ENCODE data around the gene HS6ST2. TPM values are rescaled to one million over a fixed set of nuclear protein-coding genes. Genes with fewer than 3 reads are reported as not detected.

The HS6ST2 gene
- total and polyA plus RNA-seq, 9 of the 15 experiments (the other 6 are each of a cell fraction or from before 2014, with no cell fraction given): not detected

DNA sequence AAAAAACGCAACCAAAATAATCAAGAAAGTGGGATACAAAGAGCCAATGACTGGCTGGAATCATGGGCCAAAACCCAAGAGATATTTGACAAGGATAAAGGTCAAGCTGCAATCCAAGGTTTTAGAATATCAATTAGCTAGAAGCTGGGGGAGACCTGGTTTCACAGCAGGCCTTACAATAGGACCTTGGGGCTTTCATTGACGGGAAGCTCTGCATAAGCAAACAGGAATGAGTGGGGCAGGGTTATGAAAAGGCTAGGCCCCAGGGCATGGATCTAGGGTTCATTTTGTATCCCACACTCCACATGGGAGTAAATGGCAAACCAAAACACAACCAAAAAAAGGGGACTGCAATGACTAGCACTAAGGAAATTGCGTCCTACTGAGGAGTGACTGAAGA lies 215.3 kb downstream of the HS6ST2 start:
- no peaks in the 10 kb centered on the region for H3K79me2 ChIP-seq (ENCODE audit: control insufficient read depth, insufficient read depth, low read length)
- H3K9ac ChIP-seq (ENCODE audit: insufficient read depth in 1 of 2, low read depth in 2 of 2, low read length in 2 of 2): no peak overlapping the region
- in situ Hi-C loops (cut with MboI) (no loop called here), intact Hi-C loops (cut with micrococcal nuclease) (loop anchor here (5.0 kb wide), 2 partner anchors 429 to 929 kb away; no protein-coding TSS in a partner anchor)
- TF ChIP-seq PTTG1 (tag; IDR thresholded peaks at IDR 0.05; ENCODE audit: low read depth): no peak
- TF ChIP-seq CEBPG (CRISPR knock-in tag; IDR thresholded peaks at IDR 0.05): no peak
- TF ChIP-seq CEBPG (tag; conservative IDR thresholded peaks at IDR 0.05 in 1 of 2, IDR thresholded peaks at IDR 0.05 in 1 of 2): no peak
- no peak for TF ChIP-seq ZNF57 (CRISPR knock-in tag; IDR thresholded peaks at IDR 0.05)
- H3K27ac ChIP-seq (ENCODE audit: extremely low read depth, low read depth, low read length): no peak overlapping the region
- no peaks in the 10 kb centered on the region for H4K20me1 ChIP-seq (replicated peaks; ENCODE audit: control insufficient read depth, insufficient read depth, low read length)
- ChIA-PET CTCF (ENCODE audit: low intra/inter-chr PET ratio) (no interaction called here), POLR2A (no interaction called here)
- H3K9me1 ChIP-seq (ENCODE audit: control insufficient read depth, insufficient read depth, low read length): no peaks in the 10 kb centered on the region
- BruUV-seq (replicated peaks): no TSS peak
- no peak overlapping the region for H2AFZ ChIP-seq (ENCODE audit: low read depth, low read length)
- WGBS (ENCODE audit: insufficient coverage, low coverage, missing lambda C conversion rate): 0% methylated on average over 2 of the region's 3 CpGs
- no peak overlapping the region for H3K4me2 ChIP-seq (ENCODE audit: insufficient read depth, low read length)
- H3K4me1 ChIP-seq (replicated peaks in 1 of 2; ENCODE audit: control insufficient read depth in 2 of 2, insufficient read depth in 2 of 2, low read length in 2 of 2): no peaks in the 10 kb centered on the region
- no peak for DNase-seq (ENCODE audit: extremely low read depth in 1 of 4, low spot score in 3 of 4)
- H3K27me3 ChIP-seq (ENCODE audit: control insufficient read depth in 2 of 2, insufficient read depth in 2 of 2, low read length in 2 of 2): no peaks in the 10 kb centered on the region
- no peak for FAIRE-seq
- no peak for ATAC-seq
- no peaks in the 10 kb centered on the region for H3K36me3 ChIP-seq (ENCODE audit: control insufficient read depth, insufficient read depth, low read length)
- no peaks in the 10 kb centered on the region for H3K9me3 ChIP-seq (replicated peaks; ENCODE audit: control insufficient read depth, insufficient read depth, low read depth, low read length)
- no peak overlapping the region for H3K4me3 ChIP-seq

DNA sequence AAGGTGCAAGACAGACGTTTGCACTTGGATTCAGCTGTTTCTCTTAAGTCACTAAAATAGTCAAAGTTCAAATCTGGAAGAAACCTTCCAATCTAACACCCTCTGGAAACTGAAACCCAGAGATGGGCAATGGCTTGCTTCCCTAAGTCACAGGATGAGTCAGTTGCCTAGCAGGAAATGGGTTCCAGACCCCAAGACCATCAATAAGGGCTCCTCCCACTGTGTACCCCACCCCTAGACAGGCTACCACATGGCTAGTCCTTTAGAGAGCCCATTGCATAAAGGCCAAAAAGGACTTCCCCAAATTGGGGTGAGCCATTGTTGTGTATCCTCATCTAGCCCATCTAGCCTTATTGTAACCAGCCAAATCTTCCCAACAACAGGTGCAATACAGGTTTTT lies 216.2 kb downstream of the HS6ST2 start:
- Histone ChIP-seq H3K4me3 (no peak overlapping the region), H3K4me1 (replicated peaks in 1 of 2; ENCODE audit: control insufficient read depth in 2 of 2, insufficient read depth in 2 of 2, low read length in 2 of 2) (no peaks in the 10 kb centered on the region), H4K20me1 (replicated peaks; ENCODE audit: control insufficient read depth, insufficient read depth, low read length) (no peaks in the 10 kb centered on the region), H3K9me3 (replicated peaks; ENCODE audit: control insufficient read depth, insufficient read depth, low read depth, low read length) (no peaks in the 10 kb centered on the region), H3K9me1 (ENCODE audit: control insufficient read depth, insufficient read depth, low read length) (no peaks in the 10 kb centered on the region), H3K4me2 (ENCODE audit: insufficient read depth, low read length) (no peak overlapping the region), H2AFZ (ENCODE audit: low read depth, low read length) (no peak overlapping the region), H3K36me3 (ENCODE audit: control insufficient read depth, insufficient read depth, low read length) (no peaks in the 10 kb centered on the region), H3K79me2 (ENCODE audit: control insufficient read depth, insufficient read depth, low read length) (no peaks in the 10 kb centered on the region), H3K9ac (ENCODE audit: insufficient read depth in 1 of 2, low read depth in 2 of 2, low read length in 2 of 2) (no peak overlapping the region), H3K27ac (ENCODE audit: extremely low read depth, low read depth, low read length) (no peak overlapping the region), H3K27me3 (ENCODE audit: control insufficient read depth in 2 of 2, insufficient read depth in 2 of 2, low read length in 2 of 2) (no peaks in the 10 kb centered on the region)
- ATAC-seq: no peak
- intact Hi-C loops (cut with micrococcal nuclease): loop anchor here (5.0 kb wide), 2 partner anchors 430 to 930 kb away; no protein-coding TSS in a partner anchor
- CTCF ChIA-PET (ENCODE audit: low intra/inter-chr PET ratio): no interaction called here
- DNase-seq (ENCODE audit: extremely low read depth in 1 of 4, low spot score in 3 of 4): no peak
- 0% methylated on average over 1 of the region's 1 CpG for WGBS (ENCODE audit: insufficient coverage, low coverage, missing lambda C conversion rate)
- in situ Hi-C loops (cut with MboI): no loop called here
- POLR2A ChIA-PET: no interaction called here
- BruUV-seq (replicated peaks): no TSS peak
- FAIRE-seq: no peak
- TF ChIP-seq SAFB (IDR thresholded peaks at IDR 0.05; ENCODE audit: borderline replicate concordance, low read depth, low read length): no peak
- TF ChIP-seq HNRNPH1 (optimal IDR thresholded peaks at IDR 0.05; ENCODE audit: low read depth, low read length): no peak
- TF ChIP-seq SMARCE1 (IDR thresholded peaks at IDR 0.05): no peak
- no peak for TF ChIP-seq XRCC3 (IDR thresholded peaks at IDR 0.05)
- TF ChIP-seq BACH1 (tag; IDR thresholded peaks at IDR 0.05): no peak
- TF ChIP-seq BDP1 (IDR thresholded peaks at IDR 0.05; ENCODE audit: insufficient read depth, insufficient read length): no peak
- no peak for TF ChIP-seq EHMT2 (IDR thresholded peaks at IDR 0.05)
- no peak for TF ChIP-seq GTF2F1 (IDR thresholded peaks at IDR 0.05; ENCODE audit: low read depth, low read length)

Data from K562 (cell line).